Neural cell (in vitro differentiated cells): Measurements from ENCODE around the gene DMRTA1. TPM values are rescaled to one million over a fixed set of nuclear protein-coding genes. Genes with fewer than 3 reads are reported as not detected.

Experiments
- H2AFZ ChIP-seq: fragments of 200-600, 300-800 bp; sonication (generic), shearing (Covaris generic); 2 replicates; pipeline ENCODE4 v1.6.0; 2014; ENCODE audit warnings: low read depth, mild to moderate bottlenecking, antibody characterized with exemption, low read length, moderate library complexity
- H3F3A ChIP-seq: fragments of 200-600 bp; shearing (Covaris generic); 2 replicates; pipeline ENCODE4 v1.6.1; 2016; ENCODE audit warnings: mild to moderate bottlenecking, moderate library complexity, mixed read lengths, antibody characterized with exemption, low read length; ENCODE audit not compliant: insufficient read depth, poor library complexity, severe bottlenecking
- H3K27ac ChIP-seq: fragments of 200-600, 300-800 bp; sonication (generic), shearing (Covaris generic); 2 replicates; pipeline ENCODE4 v1.5.1; 2014; ENCODE audit warnings: mild to moderate bottlenecking, low read length, moderate library complexity
- H3K27me3 ChIP-seq: fragments of 300-800, 200-600 bp; sonication (generic), shearing (Covaris generic); 2 replicates; pipeline ENCODE4 v1.6.0; 2014; ENCODE audit warnings: mild to moderate bottlenecking, low read depth, low read length, moderate library complexity; ENCODE audit not compliant: insufficient read depth
- H3K36me3 ChIP-seq: fragments of 300-800, 200-600 bp; sonication (generic), shearing (Covaris generic); 2 replicates; pipeline ENCODE4 v1.5.1; 2014; ENCODE audit warnings: mild to moderate bottlenecking, antibody characterized with exemption, low read length, moderate library complexity; ENCODE audit not compliant: insufficient read depth
- H3K4me2 ChIP-seq: fragments of 300-800, 200-600 bp; sonication (generic), shearing (Covaris generic); 2 replicates; pipeline ENCODE4 v1.6.0; 2014; ENCODE audit warnings: mild to moderate bottlenecking, low read length
- H3K4me3 ChIP-seq: fragments of 300-800, 200-600 bp; sonication (generic), shearing (Covaris generic); 2 replicates; pipeline ENCODE4 v1.5.1; 2014; ENCODE audit warnings: mild to moderate bottlenecking, low read length, moderate library complexity
- H3K79me2 ChIP-seq: fragments of 200-600 bp; shearing (Covaris generic); replicated peaks from 2 replicates; pipeline ENCODE4 v1.6.0; 2014; ENCODE audit warnings: mild to moderate bottlenecking, low read length, moderate library complexity; ENCODE audit not compliant: insufficient read depth
- H3K9ac ChIP-seq: fragments of 300-800, 200-600 bp; sonication (generic), shearing (Covaris generic); 2 replicates; pipeline ENCODE4 v1.6.1; 2016; ENCODE audit warnings: mild to moderate bottlenecking, low read length, mixed read lengths
- H3K9me2 ChIP-seq: fragments of 200-600 bp; shearing (Covaris generic); 2 replicates; pipeline ENCODE4 v1.6.1; 2016; ENCODE audit warnings: mild to moderate bottlenecking, low read length, mixed read lengths; ENCODE audit not compliant: insufficient read depth
- H3K9me3 ChIP-seq: fragments of 200-600, 300-800 bp; sonication (generic), shearing (Covaris generic); 2 replicates; pipeline ENCODE4 v1.6.1; 2016; ENCODE audit warnings: mild to moderate bottlenecking, mixed run types, low read length, moderate library complexity, mixed read lengths
- H4K20me1 ChIP-seq: fragments of 200-600 bp; shearing (Covaris generic); 2 replicates; pipeline ENCODE4 v1.6.1; 2016; ENCODE audit warnings: mild to moderate bottlenecking, mixed run types; ENCODE audit not compliant: insufficient read depth
- CTCF ChIP-seq: fragments of 450-650 bp; IDR thresholded peaks from 2 replicates; pipeline ENCODE4 v1.5.1; 2014; ENCODE audit warnings: antibody characterized with exemption, mild to moderate bottlenecking, moderate library complexity; ENCODE audit not compliant: poor library complexity, severe bottlenecking
- EP300 ChIP-seq: fragments of 450-650 bp; conservative IDR thresholded peaks from 2 replicates; pipeline ENCODE4 v1.6.1; 2014; ENCODE audit warnings: antibody characterized with exemption, mild to moderate bottlenecking, moderate library complexity; ENCODE audit not compliant: poor library complexity, severe bottlenecking
- EZH2 ChIP-seq: fragments of 200-600, 300-800 bp; shearing (Covaris generic), sonication (generic); IDR thresholded peaks from 2 replicates; pipeline ENCODE4 v1.6.1; 2014; ENCODE audit warnings: antibody characterized with exemption, low read length, borderline replicate concordance, mild to moderate bottlenecking; ENCODE audit not compliant: insufficient read depth, poor library complexity, severe bottlenecking
- MXI1 ChIP-seq: fragments of 450-650 bp; conservative IDR thresholded peaks from 2 replicates; pipeline ENCODE4 v1.6.1; 2014; ENCODE audit warnings: antibody characterized with exemption, mild to moderate bottlenecking; ENCODE audit not compliant: poor library complexity, severe bottlenecking
- POLR2AphosphoS5 ChIP-seq: IDR thresholded peaks from 2 replicates; pipeline ENCODE4 v1.6.1; 2012
- RAD21 ChIP-seq: fragments of 450-650 bp; conservative IDR thresholded peaks from 2 replicates; pipeline ENCODE4 v1.6.1; 2014; ENCODE audit warnings: antibody characterized with exemption, mild to moderate bottlenecking, moderate library complexity
- REST ChIP-seq: IDR thresholded peaks from 2 replicates; pipeline ENCODE4 v1.6.1; 2012; ENCODE audit warnings: borderline replicate concordance
- SMC3 ChIP-seq: fragments of 450-650 bp; conservative IDR thresholded peaks from 2 replicates; pipeline ENCODE4 v1.6.1; 2014; ENCODE audit warnings: antibody characterized with exemption, mild to moderate bottlenecking, moderate library complexity; ENCODE audit not compliant: poor library complexity
- TAF1 ChIP-seq: IDR thresholded peaks from 2 replicates; pipeline ENCODE4 v1.6.1; 2012; ENCODE audit warnings: low read depth
- polyA plus RNA-seq: library from polyadenylated mRNA; depleted of rRNA; stranded (reverse); fragments of >200 nt; gene quantifications from 2 replicates; pipeline ENCODE4 v1.2.3, GENCODE V29; 2014

The DMRTA1 gene
- polyA plus RNA-seq, 1 donor from 2014 or later: 0.64 TPM

- Histone ChIP-seq H4K20me1 (no peaks in the 10 kb centered on the region), H3K27ac (no peak overlapping the region), H3K9me3 (no peaks in the 10 kb centered on the region), H3F3A (no peaks in the 10 kb centered on the region), H3K36me3 (no peaks in the 10 kb centered on the region), H3K4me2 (no peak overlapping the region), H2AFZ (no peak overlapping the region), H3K79me2 (no peaks in the 10 kb centered on the region), H3K9ac (no peak overlapping the region), H3K9me2 (no peaks in the 10 kb centered on the region), H3K4me3 (no peak overlapping the region), H3K27me3 (no peaks in the 10 kb centered on the region)
- TF ChIP-seq REST: no peak
- TF ChIP-seq POLR2AphosphoS5: no peak
- no peak for TF ChIP-seq TAF1
- no peak for TF ChIP-seq EP300
- TF ChIP-seq RAD21: no peak
- TF ChIP-seq CTCF: no peak
- TF ChIP-seq EZH2: no peak
- no peak for TF ChIP-seq MXI1
- TF ChIP-seq SMC3: no peak
Measured at GRCh38 chr9:22415941-22416691, 30.5 kb upstream of the DMRTA1 start.

GRCh38 chr9:22416692-22417060, 29.9 kb upstream of the DMRTA1 start:
- no peak overlapping the region for H3K4me2 ChIP-seq

More at GRCh38 chr9:22416692-22417060, 29.9 kb upstream of the DMRTA1 start:
- Histone ChIP-seq H3K9me3 (no peaks in the 10 kb centered on the region), H4K20me1 (no peaks in the 10 kb centered on the region), H3K36me3 (no peaks in the 10 kb centered on the region), H3K4me3 (no peak overlapping the region), H3K9ac (no peak overlapping the region), H3K9me2 (no peaks in the 10 kb centered on the region), H3F3A (no peaks in the 10 kb centered on the region), H3K79me2 (no peaks in the 10 kb centered on the region), H3K27me3 (no peaks in the 10 kb centered on the region), H2AFZ (no peak overlapping the region), H3K27ac (no peak overlapping the region)
- no peak for TF ChIP-seq MXI1
- TF ChIP-seq EP300: peak; percentile 23
- TF ChIP-seq POLR2AphosphoS5: no peak
